IPS-20b (cell line): ENCODE results near the gene ABCB11.
"Not testable (repeated sequence)": the region's sequence is repeated elsewhere in the genome, so short reads cannot be mapped to it uniquely, and the experiment has no call there.

ENCODE experiments used
- H3K27ac ChIP-seq: one replicate; pipeline ENCODE4 v1.5.1; 2013; ENCODE audit warnings: low read length
- H3K27me3 ChIP-seq: 2 replicates; pipeline ENCODE4 v1.6.1; 2013; ENCODE audit warnings: mild to moderate bottlenecking, low read length, inconsistent platforms; ENCODE audit not compliant: insufficient read depth
- H3K36me3 ChIP-seq: 2 replicates; pipeline ENCODE4 v1.6.1; 2013; ENCODE audit warnings: low read depth, mild to moderate bottlenecking, inconsistent platforms, low read length, moderate library complexity; ENCODE audit not compliant: insufficient read depth
- H3K4me1 ChIP-seq: 2 replicates; pipeline ENCODE4 v1.6.1; 2013; ENCODE audit warnings: mild to moderate bottlenecking, control low read depth, inconsistent platforms, low read length, moderate library complexity; ENCODE audit not compliant: insufficient read depth
- H3K4me3 ChIP-seq: 2 replicates; pipeline ENCODE4 v1.5.1; 2013; ENCODE audit warnings: mild to moderate bottlenecking, low read length, inconsistent platforms
- H3K9ac ChIP-seq: 2 replicates; pipeline ENCODE4 v1.6.1; 2013; ENCODE audit warnings: low read depth, mild to moderate bottlenecking, inconsistent platforms, low read length, moderate library complexity
- H3K9me3 ChIP-seq: 2 replicates; pipeline ENCODE4 v1.6.1; 2013; ENCODE audit warnings: mild to moderate bottlenecking, low read depth, low read length, inconsistent platforms; ENCODE audit not compliant: insufficient read depth

The ABCB11 gene

GRCh38 chr2:169013628-169014026, 17.5 kb downstream of the ABCB11 start:
- no peak overlapping the region for H3K4me3 ChIP-seq
- no peaks in the 10 kb centered on the region for H3K36me3 ChIP-seq
- H3K9ac ChIP-seq, result no peak overlapping the region
- H3K27ac ChIP-seq, result no peak overlapping the region
- H3K9me3 ChIP-seq, result no peaks in the 10 kb centered on the region
- H3K27me3 ChIP-seq, result no peaks in the 10 kb centered on the region
- H3K4me1 ChIP-seq, result no peaks in the 10 kb centered on the region

GRCh38 chr2:169012812-169013627, 18.1 kb downstream of the ABCB11 start:
- H3K27ac ChIP-seq, result no peak overlapping the region
- no peaks in the 10 kb centered on the region for H3K4me1 ChIP-seq
- H3K27me3 ChIP-seq, result no peaks in the 10 kb centered on the region
- H3K4me3 ChIP-seq, result no peak overlapping the region
- H3K9ac ChIP-seq, result no peak overlapping the region
- H3K9me3 ChIP-seq, result no peaks in the 10 kb centered on the region
- no peaks in the 10 kb centered on the region for H3K36me3 ChIP-seq

- not testable (repeated sequence) for H3K27me3 ChIP-seq, H3K9me3 ChIP-seq, H3K4me1 ChIP-seq, H3K27ac ChIP-seq, H3K4me3 ChIP-seq, H3K36me3 ChIP-seq, H3K9ac ChIP-seq
Measured at GRCh38 chr2:169012191-169012792, 18.8 kb downstream of the ABCB11 start.

GRCh38 chr2:169011698-169012097, 19.4 kb downstream of the ABCB11 start:
- H3K9ac ChIP-seq, result no peak overlapping the region
- H3K4me3 ChIP-seq, result no peak overlapping the region
- H3K27ac ChIP-seq, result no peak overlapping the region
- no peaks in the 10 kb centered on the region for H3K27me3 ChIP-seq
- no peaks in the 10 kb centered on the region for H3K36me3 ChIP-seq
- H3K9me3 ChIP-seq, result no peaks in the 10 kb centered on the region
- H3K4me1 ChIP-seq, result no peaks in the 10 kb centered on the region

- H3K4me3 ChIP-seq, result no peak overlapping the region
- H3K9ac ChIP-seq, result no peak overlapping the region
- no peaks in the 10 kb centered on the region for H3K9me3 ChIP-seq
- H3K27me3 ChIP-seq, result no peaks in the 10 kb centered on the region
- no peak overlapping the region for H3K27ac ChIP-seq
- H3K36me3 ChIP-seq, result no peaks in the 10 kb centered on the region
- H3K4me1 ChIP-seq, result no peaks in the 10 kb centered on the region
Measured at GRCh38 chr2:169010633-169011460, 20.3 kb downstream of the ABCB11 start.

- H3K36me3 ChIP-seq, result no peaks in the 10 kb centered on the region
- H3K9ac ChIP-seq, result no peak overlapping the region
- H3K9me3 ChIP-seq, result no peaks in the 10 kb centered on the region
Measured at GRCh38 chr2:169009865-169010579, 21.1 kb downstream of the ABCB11 start.

GRCh38 chr2:169007941-169008340, 23.2 kb downstream of the ABCB11 start:
- H3K4me1 ChIP-seq, result no peaks in the 10 kb centered on the region
- H3K27me3 ChIP-seq, result no peaks in the 10 kb centered on the region
- H3K36me3 ChIP-seq, result no peaks in the 10 kb centered on the region
- no peak overlapping the region for H3K27ac ChIP-seq
- H3K4me3 ChIP-seq, result no peak overlapping the region
- H3K9me3 ChIP-seq, result no peaks in the 10 kb centered on the region
- no peak overlapping the region for H3K9ac ChIP-seq

More at GRCh38 chr2:169009865-169010579, 21.1 kb downstream of the ABCB11 start:
- Histone ChIP-seq H3K4me1 (no peaks in the 10 kb centered on the region), H3K27ac (no peak overlapping the region), H3K4me3 (no peak overlapping the region), H3K27me3 (no peaks in the 10 kb centered on the region)

GRCh38 chr2:169007356-169007755, 23.8 kb downstream of the ABCB11 start:
- Histone ChIP-seq H3K27me3 (no peaks in the 10 kb centered on the region), H3K4me3 (no peak overlapping the region), H3K27ac (no peak overlapping the region), H3K4me1 (no peaks in the 10 kb centered on the region), H3K36me3 (no peaks in the 10 kb centered on the region), H3K9me3 (no peaks in the 10 kb centered on the region), H3K9ac (no peak overlapping the region)

- Histone ChIP-seq H3K9me3 (no peaks in the 10 kb centered on the region), H3K4me1 (no peaks in the 10 kb centered on the region), H3K27me3 (no peaks in the 10 kb centered on the region), H3K9ac (no peak overlapping the region), H3K4me3 (no peak overlapping the region), H3K36me3 (no peaks in the 10 kb centered on the region), H3K27ac (no peak overlapping the region)
Measured at GRCh38 chr2:169006665-169007064, 24.5 kb downstream of the ABCB11 start.

- Histone ChIP-seq H3K9ac (no peak overlapping the region), H3K4me1 (no peaks in the 10 kb centered on the region), H3K27me3 (no peaks in the 10 kb centered on the region), H3K27ac (no peak overlapping the region), H3K36me3 (no peaks in the 10 kb centered on the region), H3K4me3 (no peak overlapping the region), H3K9me3 (no peaks in the 10 kb centered on the region)
Measured at GRCh38 chr2:169005994-169006393, 25.1 kb downstream of the ABCB11 start.

- H3K9me3 ChIP-seq, result no peaks in the 10 kb centered on the region
- no peaks in the 10 kb centered on the region for H3K36me3 ChIP-seq
- H3K4me1 ChIP-seq, result no peaks in the 10 kb centered on the region
- no peaks in the 10 kb centered on the region for H3K27me3 ChIP-seq
- no peak overlapping the region for H3K9ac ChIP-seq
- H3K27ac ChIP-seq, result no peak overlapping the region
- no peak overlapping the region for H3K4me3 ChIP-seq
Measured at GRCh38 chr2:169005080-169005598, 26.0 kb downstream of the ABCB11 start.
